ENCODE data around the gene GP2. TPM values are rescaled to one million over a fixed set of nuclear protein-coding genes. Genes with fewer than 3 reads are reported as not detected.

Gene GP2
- total RNA-seq (2022; extraction: Qiagen RNA extraction) = not detected in 5 replicates

GRCh38 chr16:20327444-20328041 is at the start of gene GP2:
TSS of gene GP2 (minus strand) at chr16:20327513. CDS start at chr16:20326431, 1,082 bp downstream.

GRCh38 chr16:20352615-20353014 is 25.3 kb upstream of the GP2 start, which contains the start of gene UMOD:
TSS of gene UMOD (minus strand) at chr16:20352715. CDS start at chr16:20350737, 1,978 bp downstream.

Other genes with a start within 250 kb of the GP2 start
- gene UMOD, start 25.2 kb upstream of the GP2 start, total RNA-seq (2022; extraction: Qiagen RNA extraction) = not detected in 5 replicates
- not detected in 5 replicates for gene PDILT, start 77.2 kb upstream of the GP2 start, total RNA-seq (2022; extraction: Qiagen RNA extraction)
- gene ACSM5, start 82.0 kb upstream of the GP2 start, total RNA-seq (2022; extraction: Qiagen RNA extraction) = 0.03 TPM in 1 of 5 replicates, not detected in the others
- gene ACSM2A, start 124.0 kb upstream of the GP2 start, total RNA-seq (2022; extraction: Qiagen RNA extraction) = not detected in 5 replicates
- gene ACSM2B, start 248.9 kb upstream of the GP2 start, total RNA-seq (2022; extraction: Qiagen RNA extraction) = not detected in 5 replicates